Endothelial cell of umbilical vein (primary cell): Measurements from ENCODE around the gene ZZZ3. TPM values are rescaled to one million over a fixed set of nuclear protein-coding genes. Genes with fewer than 3 reads are reported as not detected.
A peak's percentile ranks its signal among the peaks of the same experiment; 100 is the strongest.

Experiments used
- BruUV-seq: library from RNA; stranded (reverse); fragments of 400-500 nt; replicated peaks from 2 replicates; lab custom pipeline; 2021; lab: Mats Ljungman, UMichigan
- CTCF ChIA-PET: fragments of 300-600, 350-600 bp; sonication (Branson Sonifier 250); formaldehyde crosslinking; loops from one replicate; lab custom pipeline; 2021; ENCODE audit warnings: antibody characterized with exemption, inconsistent platforms; lab: Charles Lee
- POLR2A ChIA-PET: fragments of 300-600, 350-600 bp; sonication (Branson Sonifier 250); formaldehyde crosslinking; loops from one replicate; lab custom pipeline; 2021; ENCODE audit warnings: antibody characterized with exemption, inconsistent platforms; lab: Charles Lee
- DNase-seq: peaks from one replicate; pipeline ENCODE4 v3.0.0-alpha.2; 2011; ENCODE audit warnings: low read depth, low spot score
- FAIRE-seq: peaks from 2 replicates; lab custom pipeline; 2011; peaks lifted over from hg19 to GRCh38; lab: Jason Lieb, UNC
- H2AFZ ChIP-seq: 2 replicates; pipeline ENCODE4 v1.6.0; 2012; ENCODE audit warnings: low read depth, low read length, control low read depth, inconsistent platforms
- H3K27ac ChIP-seq: 2 replicates; pipeline ENCODE4 v1.5.1; 2011; ENCODE audit warnings: low read depth, mild to moderate bottlenecking, control low read depth, low read length, moderate library complexity; ENCODE audit not compliant: insufficient read depth
- H3K27me3 ChIP-seq, 2 experiments: 2 replicates each; pipeline versions ENCODE4 v1.6.0 to v1.6.1; 2011; ENCODE audit warnings: low read length in 2 of 2, mixed read lengths in 1 of 2; ENCODE audit not compliant: control insufficient read depth in 2 of 2, insufficient read depth in 2 of 2
- H3K36me3 ChIP-seq, 2 experiments: 2 replicates in 1 of 2; 3 replicates in 1 of 2; pipeline ENCODE4 v1.5.1; 2011; ENCODE audit warnings: low read length in 2 of 2, mild to moderate bottlenecking in 1 of 2, moderate library complexity in 1 of 2; ENCODE audit not compliant: control insufficient read depth in 2 of 2, insufficient read depth in 2 of 2; ENCODE audit errors: extremely low read depth in 1 of 2
- H3K4me1 ChIP-seq: 3 replicates; pipeline ENCODE4 v1.5.1; 2011; ENCODE audit warnings: mild to moderate bottlenecking, low read length; ENCODE audit not compliant: control insufficient read depth, insufficient read depth; ENCODE audit errors: extremely low read depth
- H3K4me2 ChIP-seq: 2 replicates; pipeline ENCODE4 v1.6.1; 2011; ENCODE audit warnings: low read length, control low read depth, mixed read lengths; ENCODE audit not compliant: insufficient read depth
- H3K4me3 ChIP-seq, 3 experiments: fragments of 200-600 bp in 1 of 3; sonication (generic), shearing (Covaris generic) in 1 of 3; replicated peaks in 1 of 3; 2 replicates each; pipeline ENCODE4 v1.5.1; 2011 to 2016; ENCODE audit warnings: control low read depth in 3 of 3, low read length in 3 of 3, mild to moderate bottlenecking in 2 of 3, inconsistent platforms in 1 of 3, low read depth in 1 of 3, moderate library complexity in 1 of 3; ENCODE audit not compliant: insufficient read depth in 1 of 3
- H3K79me2 ChIP-seq: 2 replicates; pipeline ENCODE4 v1.6.0; 2012; ENCODE audit warnings: low read length, inconsistent platforms; ENCODE audit not compliant: control insufficient read depth, insufficient read depth
- H3K9ac ChIP-seq: replicated peaks from 2 replicates; pipeline ENCODE3; 2011; ENCODE audit warnings: low read length, control low read depth; ENCODE audit not compliant: insufficient read depth; ENCODE audit errors: extremely low read depth
- H3K9me1 ChIP-seq: replicated peaks from 3 replicates; pipeline ENCODE4 v1.6.0; 2011; ENCODE audit warnings: mild to moderate bottlenecking, low read length; ENCODE audit not compliant: control insufficient read depth, insufficient read depth; ENCODE audit errors: extremely low read depth
- H3K9me3 ChIP-seq: replicated peaks from 2 replicates; pipeline ENCODE4 v1.5.1; 2012; ENCODE audit warnings: low read length, inconsistent platforms; ENCODE audit not compliant: control insufficient read depth, insufficient read depth
- H4K20me1 ChIP-seq: replicated peaks from 2 replicates; pipeline ENCODE3; 2011; ENCODE audit warnings: mild to moderate bottlenecking, low read length; ENCODE audit not compliant: control insufficient read depth, insufficient read depth; ENCODE audit errors: extremely low read depth
- CTCF ChIP-seq, 2 donors: IDR thresholded peaks; 1 replicate in 1 of 2; 2 replicates in 1 of 2; pipeline ENCODE4 v1.5.1; 2011; ENCODE audit warnings: low read length in 2 of 2, mild to moderate bottlenecking in 2 of 2, moderate library complexity in 2 of 2, control low read depth in 1 of 2, inconsistent platforms in 1 of 2, low read depth in 1 of 2; ENCODE audit not compliant: insufficient read depth in 1 of 2; ENCODE audit errors: extremely low read depth in 1 of 2
- EZH2 ChIP-seq: IDR thresholded peaks from 2 replicates; pipeline ENCODE4 v1.6.1; 2012; ENCODE audit warnings: borderline replicate concordance, low read depth, mild to moderate bottlenecking, moderate library complexity, low read length, inconsistent platforms; ENCODE audit not compliant: severe bottlenecking
- FOS ChIP-seq: IDR thresholded peaks from 2 replicates; pipeline ENCODE4 v1.6.1; 2011; ENCODE audit warnings: mild to moderate bottlenecking, low read length, moderate library complexity, borderline replicate concordance; ENCODE audit not compliant: insufficient read depth
- GATA2 ChIP-seq: IDR thresholded peaks from 2 replicates; pipeline ENCODE4 v1.7.0; 2011; ENCODE audit warnings: low read depth, mild to moderate bottlenecking, moderate library complexity, mixed read lengths, low read length; ENCODE audit not compliant: insufficient read length, insufficient read depth
- JUN ChIP-seq: IDR thresholded peaks from 2 replicates; pipeline ENCODE4 v1.6.1; 2011; ENCODE audit warnings: borderline replicate concordance, low read depth; ENCODE audit not compliant: insufficient read length, insufficient read depth
- MAX ChIP-seq: IDR thresholded peaks from 2 replicates; pipeline ENCODE4 v1.6.1; 2011; ENCODE audit not compliant: insufficient read depth, insufficient read length
- MYC ChIP-seq: IDR thresholded peaks from one replicate; pipeline ENCODE4 v1.6.1; 2011; ENCODE audit warnings: mild to moderate bottlenecking, low read depth, low read length
- POLR2A ChIP-seq: IDR thresholded peaks from 2 replicates; pipeline ENCODE4 v1.6.1; 2012; ENCODE audit warnings: low read depth, mild to moderate bottlenecking, control low read depth, low read length
- POLR2AphosphoS5 ChIP-seq: IDR thresholded peaks from 2 replicates; pipeline ENCODE4 v1.6.1; 2012; ENCODE audit warnings: low read depth, mild to moderate bottlenecking, control low read depth, low read length, moderate library complexity; ENCODE audit not compliant: insufficient read depth
- dilution Hi-C: fragments of 300-500 bp; cut with MboI; formaldehyde crosslinking; loops from one replicate; pipeline ENCODE4 v1.15.0; 2019; ENCODE audit warnings: low sequenced_read_pairs; ENCODE audit not compliant: extremely low pct_ligation_motif_present
- intact Hi-C: fragments of 100-400 bp; cut with micrococcal nuclease; formaldehyde crosslinking; loops from one replicate; pipeline ENCODE4 v1.10.0; 2022
- polyA plus RNA-seq, 4 experiments: library from polyadenylated mRNA; depleted of rRNA in 3 of 4; stranded (reverse) in 3 of 4; unstranded in 1 of 4; fragments of >200 nt; gene quantifications; 2 replicates each; pipeline versions ENCODE4 v1.2.1 to v1.2.3, GENCODE V29; 2011 to 2012; ENCODE audit warnings: missing spikeins in 1 of 4
- total RNA-seq: library from RNA; stranded (reverse); gene quantifications from 2 replicates; pipeline ENCODE4 v1.2.3, GENCODE V29; 2021

The ZZZ3 gene
- total and polyA plus RNA-seq, 2 donors (not counting 3 experiments of a cell fraction or from before 2014, with no cell fraction given): 13.1 to 54.3 TPM

DNA sequence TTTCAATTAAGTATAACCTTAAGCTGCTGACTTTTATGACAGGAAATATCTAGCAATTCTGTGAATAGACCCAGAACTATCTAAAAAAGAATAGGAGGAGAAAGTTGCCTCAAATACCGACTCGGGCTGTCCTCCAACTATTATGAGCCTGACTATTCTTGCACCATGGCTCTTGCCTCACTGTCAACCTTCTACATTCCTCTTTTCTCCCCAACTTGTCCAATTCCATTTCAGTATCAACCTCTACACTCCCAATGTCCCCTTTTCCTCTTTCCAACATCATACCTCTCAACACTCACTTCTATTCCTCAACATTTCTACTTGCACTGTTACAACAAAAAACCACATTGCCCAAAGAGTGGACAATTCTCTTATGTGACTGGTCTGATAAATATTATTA is 2.3 kb downstream of the ZZZ3 start:
- ChIA-PET POLR2A (no interaction called here), CTCF (no interaction called here)
- TF ChIP-seq FOS: no peak
- no peak overlapping the region for H3K4me3 ChIP-seq
- H2AFZ ChIP-seq: no peak overlapping the region
- H4K20me1 ChIP-seq: peaks cover 3% of the 10 kb centered on the region
- DNase-seq (no peak), FAIRE-seq (no peak)
- peaks cover 25% of the 10 kb centered on the region for H3K4me1 ChIP-seq
- no peaks in the 10 kb centered on the region for H3K36me3 ChIP-seq
- no TSS peak for BruUV-seq
- dilution Hi-C loops (no loop called here), intact Hi-C loops (loop anchor here (5.0 to 10.0 kb wide), 5 partner anchors 103 to 422 kb away; partner anchors contain the start of gene AK5)
- H3K4me2 ChIP-seq: peak overlapping the region; percentile 93
- no peak overlapping the region for H3K27ac ChIP-seq
- no peak overlapping the region for H3K9ac ChIP-seq
- no peaks in the 10 kb centered on the region for H3K9me1 ChIP-seq
- H3K79me2 ChIP-seq: peaks cover 72% of the 10 kb centered on the region
- H3K27me3 ChIP-seq: no peaks in the 10 kb centered on the region
- no peaks in the 10 kb centered on the region for H3K9me3 ChIP-seq

DNA sequence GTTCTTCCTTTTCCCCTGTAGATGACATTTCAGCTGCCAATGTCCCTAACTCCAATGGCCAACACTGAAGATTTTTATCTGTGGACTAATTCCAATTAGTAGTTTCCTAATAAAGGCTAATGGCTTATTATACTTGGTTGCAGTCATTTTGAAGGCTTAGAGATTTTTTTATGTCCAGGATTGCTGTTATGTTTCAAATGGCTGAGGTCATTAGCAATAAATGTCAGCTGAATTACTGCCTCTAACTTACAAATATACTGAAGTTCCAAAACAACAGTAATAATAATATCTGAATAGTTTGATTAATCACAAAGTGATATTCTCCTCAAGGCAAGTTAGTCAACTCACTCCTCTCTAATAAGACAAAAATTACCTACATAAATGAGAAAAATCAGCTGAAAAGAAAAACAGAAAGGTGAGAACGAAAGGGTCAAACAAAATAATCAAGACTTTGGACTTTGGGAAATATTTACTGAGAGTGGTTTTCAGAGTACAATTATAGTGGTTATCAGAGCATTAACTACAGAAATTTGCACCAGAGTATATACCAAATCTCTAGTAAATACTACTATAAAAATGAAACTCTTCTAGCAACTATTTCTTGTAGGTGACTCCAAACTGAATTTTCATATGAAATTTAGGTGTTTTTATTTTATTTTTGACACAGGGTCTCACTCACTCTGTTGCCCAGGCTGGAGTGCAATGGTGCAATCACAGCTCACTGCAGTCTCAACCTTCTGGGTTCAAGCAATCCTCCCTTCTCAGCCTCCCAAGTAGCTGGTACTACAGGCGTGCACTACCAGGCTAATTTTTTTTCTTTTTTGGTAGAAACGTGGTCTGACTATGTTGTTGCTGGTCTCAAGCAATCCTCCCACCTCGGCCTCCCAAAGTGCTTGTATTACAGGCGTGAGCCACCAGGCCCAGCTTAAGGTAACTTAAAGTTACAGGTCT is 3.5 kb downstream of the ZZZ3 start:
- H3K9ac ChIP-seq: no peak overlapping the region
- CTCF ChIA-PET: no interaction called here
- POLR2A ChIA-PET: no interaction called here
- H2AFZ ChIP-seq: no peak overlapping the region
- no peak overlapping the region for H3K4me3 ChIP-seq
- H3K4me1 ChIP-seq: peaks cover 20% of the 10 kb centered on the region
- H4K20me1 ChIP-seq: peaks cover 6% of the 10 kb centered on the region
- H3K4me2 ChIP-seq: peak overlapping the region; percentile 1
- no peaks in the 10 kb centered on the region for H3K9me1 ChIP-seq
- no peak for TF ChIP-seq CTCF (IDR thresholded peaks at IDR 0.05; ENCODE audit: extremely low read depth in 1 of 2, insufficient read depth in 1 of 2, low read depth in 1 of 2, low read length in 2 of 2)
- TF ChIP-seq JUN: no peak
- no peak for TF ChIP-seq EZH2
- no peak for TF ChIP-seq MAX
- no peak for TF ChIP-seq POLR2AphosphoS5
- no peak for TF ChIP-seq MYC
- no peak for TF ChIP-seq POLR2A
- no peak for TF ChIP-seq FOS
- TF ChIP-seq GATA2: no peak
- dilution Hi-C loops: no loop called here
- peaks cover 85% of the 10 kb centered on the region for H3K79me2 ChIP-seq
- intact Hi-C loops: no loop called here
- no peaks in the 10 kb centered on the region for H3K27me3 ChIP-seq
- BruUV-seq: no TSS peak
- DNase-seq (no peak), FAIRE-seq (no peak)
- no peak overlapping the region for H3K27ac ChIP-seq
- H3K9me3 ChIP-seq: no peaks in the 10 kb centered on the region
- H3K36me3 ChIP-seq: no peaks in the 10 kb centered on the region
